Transverse colon (tissue), 4 donors: ENCODE results near the gene FRMD3.

Experiments
- EP300 ChIP-seq: sonication (generic); formaldehyde crosslinking; IDR thresholded peaks from one replicate; pipeline ENCODE4 v1.6.1; 2017; ENCODE audit warnings: antibody characterized with exemption, low read depth
- POLR2A ChIP-seq: fragments of 450-650 bp; IDR thresholded peaks from one replicate; pipeline ENCODE4 v1.6.1; 2016; ENCODE audit warnings: antibody characterized with exemption, mild to moderate bottlenecking, moderate library complexity
- POLR2AphosphoS5 ChIP-seq, 3 donors: sonication (generic); formaldehyde crosslinking; IDR thresholded peaks; one replicate each; pipeline ENCODE4 v1.6.1; 2016; ENCODE audit warnings: antibody characterized with exemption in 3 of 3
- TF ChIP-seq, protein P1 (sequence below), 5 experiments: fragments of 200-600 bp in 3 of 5; fragments of 450-650 bp in 2 of 5; sonication (generic) in 3 of 5; IDR thresholded peaks; 1 replicate in 2 of 5; 2 replicates in 3 of 5; pipeline ENCODE4 v1.5.1; 2016 to 2017; ENCODE audit warnings: antibody characterized with exemption in 5 of 5, inconsistent platforms in 3 of 5, mild to moderate bottlenecking in 2 of 5, moderate library complexity in 1 of 5

DNA sequence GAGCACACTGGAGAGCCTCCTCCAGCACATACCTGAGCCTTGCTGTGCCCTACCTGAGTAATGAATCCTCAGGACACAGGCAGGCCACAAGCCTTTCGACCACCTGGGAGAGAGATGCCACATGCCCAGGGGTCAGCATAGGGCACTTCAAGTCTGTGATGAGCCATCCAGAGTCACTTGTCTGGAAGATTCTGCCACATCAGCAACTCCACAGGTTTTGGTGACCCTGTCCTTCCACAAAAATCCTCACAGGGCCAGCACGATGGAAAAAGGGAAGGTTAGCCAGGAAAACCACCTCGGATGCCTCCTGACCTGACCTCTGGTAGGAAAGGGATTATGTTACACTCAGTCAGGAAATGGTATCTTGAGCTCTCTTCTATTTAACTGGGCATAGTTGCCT is 46.8 kb downstream of the FRMD3 start:
- no peak for TF ChIP-seq POLR2AphosphoS5 (IDR thresholded peaks at IDR 0.05)
- TF ChIP-seq, protein P1, sequence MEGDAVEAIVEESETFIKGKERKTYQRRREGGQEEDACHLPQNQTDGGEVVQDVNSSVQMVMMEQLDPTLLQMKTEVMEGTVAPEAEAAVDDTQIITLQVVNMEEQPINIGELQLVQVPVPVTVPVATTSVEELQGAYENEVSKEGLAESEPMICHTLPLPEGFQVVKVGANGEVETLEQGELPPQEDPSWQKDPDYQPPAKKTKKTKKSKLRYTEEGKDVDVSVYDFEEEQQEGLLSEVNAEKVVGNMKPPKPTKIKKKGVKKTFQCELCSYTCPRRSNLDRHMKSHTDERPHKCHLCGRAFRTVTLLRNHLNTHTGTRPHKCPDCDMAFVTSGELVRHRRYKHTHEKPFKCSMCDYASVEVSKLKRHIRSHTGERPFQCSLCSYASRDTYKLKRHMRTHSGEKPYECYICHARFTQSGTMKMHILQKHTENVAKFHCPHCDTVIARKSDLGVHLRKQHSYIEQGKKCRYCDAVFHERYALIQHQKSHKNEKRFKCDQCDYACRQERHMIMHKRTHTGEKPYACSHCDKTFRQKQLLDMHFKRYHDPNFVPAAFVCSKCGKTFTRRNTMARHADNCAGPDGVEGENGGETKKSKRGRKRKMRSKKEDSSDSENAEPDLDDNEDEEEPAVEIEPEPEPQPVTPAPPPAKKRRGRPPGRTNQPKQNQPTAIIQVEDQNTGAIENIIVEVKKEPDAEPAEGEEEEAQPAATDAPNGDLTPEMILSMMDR (IDR thresholded peaks at IDR 0.05): no peak
- no peak for TF ChIP-seq POLR2A
- TF ChIP-seq EP300: no peak
